Fibroblast of villous mesenchyme (primary cell): Measurements from ENCODE around the gene KCNK1. TPM values are rescaled to one million over a fixed set of nuclear protein-coding genes. Genes with fewer than 3 reads are reported as not detected.

Experiments
- DNase-seq: peaks from one replicate; pipeline ENCODE4 v3.0.0-alpha.2; 2010; ENCODE audit warnings: low read depth
- H3K4me3 ChIP-seq: 2 replicates; pipeline ENCODE4 v1.5.1; 2011; ENCODE audit warnings: low read depth, mild to moderate bottlenecking, low read length
- CTCF ChIP-seq: IDR thresholded peaks from 2 replicates; pipeline ENCODE4 v1.5.1; 2012; ENCODE audit warnings: low read depth, mild to moderate bottlenecking, low read length; ENCODE audit not compliant: insufficient read depth
- total RNA-seq: library from RNA; depleted of rRNA; stranded (reverse); fragments of >200 nt; gene quantifications from 2 replicates; pipeline ENCODE4 v1.2.3, GENCODE V29; 2012

Gene KCNK1
- total RNA-seq, 1 donor: 4.3 TPM

DNA sequence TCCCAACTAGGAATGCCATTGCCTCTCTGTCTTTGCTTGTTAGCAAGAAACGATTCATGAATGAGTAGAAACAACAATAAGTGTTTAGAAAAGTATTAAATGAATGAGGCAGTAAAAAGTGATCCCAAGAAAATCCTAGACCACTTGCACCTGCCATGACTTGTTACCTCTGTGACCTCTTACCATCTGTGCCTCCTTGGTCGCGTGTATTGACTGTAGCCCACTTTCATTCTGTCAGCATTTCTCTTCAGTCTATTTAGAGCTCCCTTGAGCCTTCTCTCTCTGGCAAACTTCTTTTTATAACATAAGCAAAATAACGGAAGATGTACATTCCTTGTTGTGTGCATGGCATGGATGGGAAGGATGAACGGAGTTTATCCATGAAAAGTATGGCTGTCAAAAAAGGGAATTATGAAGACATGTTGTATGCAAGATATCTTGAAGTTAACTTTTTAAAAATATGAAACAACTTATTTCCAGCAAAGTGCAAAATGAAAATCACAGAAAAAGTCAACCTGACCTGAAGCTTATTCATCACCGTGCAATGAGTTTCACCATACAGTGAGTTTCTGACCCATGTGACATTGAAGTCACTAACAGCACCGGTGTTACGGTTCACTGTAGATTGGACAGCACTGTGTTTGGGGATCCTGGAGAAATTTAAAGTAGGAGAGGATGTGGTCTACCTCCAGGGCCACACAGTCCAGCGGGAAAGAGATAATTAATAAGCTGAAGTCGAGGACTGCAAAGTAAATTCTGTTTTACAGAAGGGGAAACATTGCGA, 47.7 kb downstream of the KCNK1 start:
- H3K4me3 ChIP-seq: no peak overlapping the region
- no peak for TF ChIP-seq CTCF
- DNase-seq: no peak

DNA sequence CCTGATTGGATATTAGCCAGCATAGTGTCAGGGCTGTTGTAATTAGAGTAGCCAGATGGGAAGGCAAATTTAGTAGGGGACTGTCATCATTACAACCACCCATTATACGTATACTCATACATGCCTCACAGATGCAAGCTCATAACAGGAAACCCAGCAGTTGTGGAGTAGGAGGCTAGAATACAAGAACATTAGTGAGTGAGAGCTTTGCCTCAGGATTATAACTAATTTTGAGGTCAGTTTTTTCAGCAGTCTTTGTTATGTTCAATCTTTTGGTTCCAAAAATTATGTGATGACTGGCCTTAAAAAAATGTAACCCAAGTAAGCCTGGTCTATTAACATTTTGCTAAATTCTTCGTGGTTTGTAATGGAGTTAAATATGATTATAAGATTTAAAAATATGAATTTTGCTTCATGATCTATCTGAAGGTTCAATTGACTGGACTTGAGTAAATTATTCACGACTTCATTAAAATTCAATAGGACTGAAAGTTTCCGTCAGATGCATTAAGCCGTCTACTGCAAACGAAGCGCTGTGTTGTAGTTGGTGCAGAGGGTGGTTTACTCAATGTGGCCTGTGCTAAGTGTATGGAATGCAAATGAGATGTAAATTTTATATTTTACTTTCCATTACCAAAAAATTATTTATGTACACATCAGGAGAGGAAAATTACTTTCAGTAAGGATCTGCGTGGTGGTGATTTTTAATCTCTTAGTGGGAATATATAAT, 48.8 kb downstream of the KCNK1 start:
- DNase-seq: no peak
- TF ChIP-seq CTCF: no peak
- no peak overlapping the region for H3K4me3 ChIP-seq

GRCh38 chr1:233664253-233664652, 50.3 kb downstream of the KCNK1 start:
- no peak for TF ChIP-seq CTCF
- H3K4me3 ChIP-seq: no peak overlapping the region
- DNase-seq: no peak

- TF ChIP-seq CTCF: no peak
- DNase-seq: no peak
- H3K4me3 ChIP-seq: no peak overlapping the region
Observed at GRCh38 chr1:233664804-233665574, 51.1 kb downstream of the KCNK1 start.

- no peak for TF ChIP-seq CTCF
- no peak overlapping the region for H3K4me3 ChIP-seq
Observed at GRCh38 chr1:233665575-233666270, 51.8 kb downstream of the KCNK1 start.

GRCh38 chr1:233667741-233668140, 53.8 kb downstream of the KCNK1 start:
- no peak for TF ChIP-seq CTCF
- H3K4me3 ChIP-seq: no peak overlapping the region
- peak; percentile 8 for DNase-seq

More at GRCh38 chr1:233665575-233666270, 51.8 kb downstream of the KCNK1 start:
- DNase-seq: no peak
